ENCODE results near the gene RHO. TPM values are rescaled to one million over a fixed set of nuclear protein-coding genes. Genes with fewer than 3 reads are reported as not detected.

Gene RHO
- total and polyA plus RNA-seq, 2 donors (not counting 3 experiments of a cell fraction or from before 2014, with no cell fraction given), result not detected

DNA sequence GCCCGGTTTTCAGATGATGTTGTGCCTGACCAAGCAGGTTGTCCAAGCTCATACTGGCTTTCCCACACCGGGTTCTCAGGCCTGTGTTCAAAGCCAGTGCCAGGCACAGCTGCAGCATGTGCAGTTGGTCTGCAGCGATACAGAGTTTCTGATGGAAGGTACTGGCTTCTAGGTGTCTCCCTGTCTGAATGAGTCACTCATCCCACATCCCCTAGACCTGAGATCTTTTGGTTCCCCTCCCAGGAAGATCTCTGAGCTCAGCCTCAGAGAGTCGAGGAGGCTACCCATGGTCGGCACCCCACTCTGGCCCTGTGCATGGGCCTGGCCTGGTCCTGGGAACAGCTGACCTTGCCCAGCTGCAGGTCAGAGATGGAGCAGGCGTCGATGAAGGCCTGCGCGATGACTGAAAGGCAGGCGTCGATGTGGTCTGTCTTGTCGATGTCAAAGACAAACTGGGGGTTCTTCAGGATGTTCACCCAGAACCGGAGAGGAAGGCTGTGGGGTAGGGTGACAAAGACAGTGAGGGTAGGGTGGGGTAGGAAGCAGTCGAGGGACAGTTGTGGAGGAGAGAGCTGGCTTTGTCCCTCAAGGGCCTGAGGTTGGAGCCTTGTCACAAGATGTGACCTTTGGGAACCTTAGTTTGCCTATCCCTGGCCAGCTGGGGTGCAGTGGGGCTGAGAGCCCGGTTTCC, 29.8 kb downstream of the RHO start:
- FAIRE-seq (no peak), DNase-seq (ENCODE audit: low read depth, low spot score) (no peak)
- Histone ChIP-seq H3K79me2 (ENCODE audit: control insufficient read depth, insufficient read depth, low read length) (no peaks in the 10 kb centered on the region), H2AFZ (ENCODE audit: low read depth, low read length) (no peak overlapping the region), H3K36me3 (ENCODE audit: control insufficient read depth in 2 of 2, extremely low read depth in 1 of 2, insufficient read depth in 2 of 2, low read length in 2 of 2) (peaks cover 14 to 51% of the 10 kb centered on the region in 2 experiments), H3K9me3 (replicated peaks; ENCODE audit: control insufficient read depth, insufficient read depth, low read length) (no peaks in the 10 kb centered on the region), H3K4me1 (ENCODE audit: control insufficient read depth, extremely low read depth, insufficient read depth, low read length) (peaks cover 42% of the 10 kb centered on the region), H3K4me2 (ENCODE audit: insufficient read depth, low read length) (no peak overlapping the region), H4K20me1 (replicated peaks; ENCODE audit: control insufficient read depth, extremely low read depth, insufficient read depth, low read length) (no peaks in the 10 kb centered on the region), H3K27me3 (ENCODE audit: control insufficient read depth in 2 of 2, insufficient read depth in 2 of 2, low read length in 2 of 2) (no peaks in the 10 kb centered on the region), H3K9ac (replicated peaks; ENCODE audit: extremely low read depth, insufficient read depth, low read length) (no peak overlapping the region), H3K27ac (ENCODE audit: insufficient read depth, low read depth, low read length) (peak overlapping the region; percentile 1), H3K4me3 (replicated peaks in 1 of 3; ENCODE audit: insufficient read depth in 1 of 3, low read depth in 1 of 3, low read length in 3 of 3) (no peak overlapping the region), H3K9me1 (replicated peaks; ENCODE audit: control insufficient read depth, extremely low read depth, insufficient read depth, low read length) (no peaks in the 10 kb centered on the region)
- intact Hi-C loops (cut with micrococcal nuclease), result no loop called here
- ChIA-PET POLR2A (no interaction called here), CTCF (interaction anchor here (1.0 to 6.4 kb wide), 5 partner anchors 10 to 67 kb away, joined by 3 to 80 read pairs (median 3); no protein-coding TSS in a partner anchor)
- TF ChIP-seq GATA2 (IDR thresholded peaks at IDR 0.05; ENCODE audit: insufficient read depth, insufficient read length, low read depth, low read length) (no peak), JUN (IDR thresholded peaks at IDR 0.05; ENCODE audit: borderline replicate concordance, insufficient read depth, insufficient read length, low read depth) (no peak), POLR2A (IDR thresholded peaks at IDR 0.05; ENCODE audit: low read depth, low read length) (no peak), CTCF (IDR thresholded peaks at IDR 0.05; ENCODE audit: extremely low read depth in 1 of 2, insufficient read depth in 1 of 2, low read depth in 1 of 2, low read length in 2 of 2) (no peak), FOS (IDR thresholded peaks at IDR 0.05; ENCODE audit: borderline replicate concordance, insufficient read depth, low read length) (no peak), MAX (IDR thresholded peaks at IDR 0.05; ENCODE audit: insufficient read depth, insufficient read length) (no peak)
- BruUV-seq (replicated peaks), result no TSS peak
- dilution Hi-C loops (cut with MboI; ENCODE audit: extremely low pct_ligation_motif_present, low sequenced_read_pairs), result no loop called here

Measured in endothelial cell of umbilical vein (primary cell).